IMR-90 (cell line): ENCODE results near the gene ENPEP.

Source experiments
- BHLHE40 ChIP-seq: fragments of 150-350 bp; IDR thresholded peaks from 2 replicates; pipeline ENCODE4 v1.6.1; 2016; ENCODE audit warnings: mild to moderate bottlenecking, low read depth, low read length
- CEBPB ChIP-seq: IDR thresholded peaks from 2 replicates; pipeline ENCODE4 v1.6.1; 2012; ENCODE audit warnings: low read depth, low read length, improper control_type of control experiment
- CHD1 ChIP-seq: IDR thresholded peaks from 2 replicates; pipeline ENCODE4 v1.6.1; 2012; ENCODE audit warnings: low read depth, low read length, improper control_type of control experiment
- MAFK ChIP-seq: IDR thresholded peaks from 2 replicates; pipeline ENCODE4 v1.6.1; 2012; ENCODE audit warnings: low read depth, low read length, improper control_type of control experiment
- MAZ ChIP-seq: IDR thresholded peaks from 2 replicates; pipeline ENCODE4 v1.6.1; 2012; ENCODE audit warnings: low read depth, mild to moderate bottlenecking, low read length, improper control_type of control experiment, moderate library complexity, borderline replicate concordance
- MXI1 ChIP-seq: IDR thresholded peaks from 2 replicates; pipeline ENCODE4 v1.6.1; 2012; ENCODE audit warnings: low read depth, mild to moderate bottlenecking, low read length, moderate library complexity, borderline replicate concordance
- NFE2L2 ChIP-seq: fragments of 150-350 bp; IDR thresholded peaks from 2 replicates; pipeline ENCODE4 v1.6.1; 2016; ENCODE audit warnings: low read depth, mild to moderate bottlenecking, low read length
- POLR2A ChIP-seq: IDR thresholded peaks from 2 replicates; pipeline ENCODE4 v1.6.1; 2012; ENCODE audit warnings: mild to moderate bottlenecking, low read depth, low read length
- RAD21 ChIP-seq: IDR thresholded peaks from 2 replicates; pipeline ENCODE4 v1.6.1; 2012; ENCODE audit warnings: low read length, improper control_type of control experiment
- RCOR1 ChIP-seq: IDR thresholded peaks from 2 replicates; pipeline ENCODE4 v1.6.1; 2012; ENCODE audit warnings: mild to moderate bottlenecking, low read length, improper control_type of control experiment; ENCODE audit not compliant: insufficient replicate concordance
- RFX5 ChIP-seq: IDR thresholded peaks from 2 replicates; pipeline ENCODE4 v1.8.0; 2012; ENCODE audit warnings: low read depth, mild to moderate bottlenecking, low read length, moderate library complexity
- SMC3 ChIP-seq: fragments of 150-350 bp; IDR thresholded peaks from 2 replicates; pipeline ENCODE4 v1.6.1; 2016; ENCODE audit warnings: low read depth, mild to moderate bottlenecking, antibody characterized with exemption, low read length, moderate library complexity
- TF ChIP-seq, protein P1 (sequence below): conservative IDR thresholded peaks from 2 replicates; pipeline ENCODE4 v1.5.1; 2012; ENCODE audit warnings: mild to moderate bottlenecking, low read depth, low read length, improper control_type of control experiment
- TF ChIP-seq, protein P2 (sequence below): fragments of 150-350 bp; IDR thresholded peaks from 2 replicates; pipeline ENCODE4 v1.6.1; 2017; ENCODE audit warnings: mild to moderate bottlenecking, antibody characterized with exemption, low read length, low read depth

DNA sequence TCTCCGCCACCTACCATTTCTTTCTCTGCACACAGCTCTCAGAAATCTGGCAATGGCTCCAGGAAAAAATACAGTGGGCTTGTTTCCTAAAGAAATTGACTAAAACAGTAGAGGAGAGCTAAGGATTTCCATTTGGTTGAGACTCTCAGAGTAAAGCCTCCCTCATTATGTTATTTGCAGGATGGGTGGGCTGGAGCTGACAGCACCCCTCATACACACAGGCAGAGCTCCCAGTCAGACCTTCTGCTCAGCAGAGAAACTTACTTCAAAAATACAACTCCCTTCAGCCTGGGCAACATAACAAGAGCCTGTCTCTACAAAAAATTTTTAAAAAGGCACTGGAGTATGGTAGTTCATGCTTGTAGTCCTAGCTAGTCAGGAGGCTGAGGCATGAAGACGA lies 44.9 kb downstream of the ENPEP start:
- TF ChIP-seq RFX5, result no peak
- TF ChIP-seq, protein P1, sequence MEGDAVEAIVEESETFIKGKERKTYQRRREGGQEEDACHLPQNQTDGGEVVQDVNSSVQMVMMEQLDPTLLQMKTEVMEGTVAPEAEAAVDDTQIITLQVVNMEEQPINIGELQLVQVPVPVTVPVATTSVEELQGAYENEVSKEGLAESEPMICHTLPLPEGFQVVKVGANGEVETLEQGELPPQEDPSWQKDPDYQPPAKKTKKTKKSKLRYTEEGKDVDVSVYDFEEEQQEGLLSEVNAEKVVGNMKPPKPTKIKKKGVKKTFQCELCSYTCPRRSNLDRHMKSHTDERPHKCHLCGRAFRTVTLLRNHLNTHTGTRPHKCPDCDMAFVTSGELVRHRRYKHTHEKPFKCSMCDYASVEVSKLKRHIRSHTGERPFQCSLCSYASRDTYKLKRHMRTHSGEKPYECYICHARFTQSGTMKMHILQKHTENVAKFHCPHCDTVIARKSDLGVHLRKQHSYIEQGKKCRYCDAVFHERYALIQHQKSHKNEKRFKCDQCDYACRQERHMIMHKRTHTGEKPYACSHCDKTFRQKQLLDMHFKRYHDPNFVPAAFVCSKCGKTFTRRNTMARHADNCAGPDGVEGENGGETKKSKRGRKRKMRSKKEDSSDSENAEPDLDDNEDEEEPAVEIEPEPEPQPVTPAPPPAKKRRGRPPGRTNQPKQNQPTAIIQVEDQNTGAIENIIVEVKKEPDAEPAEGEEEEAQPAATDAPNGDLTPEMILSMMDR, result no peak
- no peak for TF ChIP-seq MXI1
- TF ChIP-seq, protein P2, sequence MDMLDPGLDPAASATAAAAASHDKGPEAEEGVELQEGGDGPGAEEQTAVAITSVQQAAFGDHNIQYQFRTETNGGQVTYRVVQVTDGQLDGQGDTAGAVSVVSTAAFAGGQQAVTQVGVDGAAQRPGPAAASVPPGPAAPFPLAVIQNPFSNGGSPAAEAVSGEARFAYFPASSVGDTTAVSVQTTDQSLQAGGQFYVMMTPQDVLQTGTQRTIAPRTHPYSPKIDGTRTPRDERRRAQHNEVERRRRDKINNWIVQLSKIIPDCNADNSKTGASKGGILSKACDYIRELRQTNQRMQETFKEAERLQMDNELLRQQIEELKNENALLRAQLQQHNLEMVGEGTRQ, result no peak
- no peak for TF ChIP-seq NFE2L2
- TF ChIP-seq POLR2A, result no peak
- no peak for TF ChIP-seq RCOR1
- no peak for TF ChIP-seq SMC3
- no peak for TF ChIP-seq MAZ
- no peak for TF ChIP-seq RAD21
- TF ChIP-seq MAFK, result no peak
- no peak for TF ChIP-seq BHLHE40
- TF ChIP-seq CEBPB, result no peak
- no peak for TF ChIP-seq CHD1
